ENCODE measurements around the gene APOBEC3H. TPM values are rescaled to one million over a fixed set of nuclear protein-coding genes. Genes with fewer than 3 reads are reported as not detected.
"Not testable (repeated sequence)": the region's sequence is repeated elsewhere in the genome, so short reads cannot be mapped to it uniquely, and the experiment has no call there.

The APOBEC3H gene
- total and polyA plus RNA-seq, 4 donors = 0.57 to 1.2 TPM; not detected in 2

DNA sequence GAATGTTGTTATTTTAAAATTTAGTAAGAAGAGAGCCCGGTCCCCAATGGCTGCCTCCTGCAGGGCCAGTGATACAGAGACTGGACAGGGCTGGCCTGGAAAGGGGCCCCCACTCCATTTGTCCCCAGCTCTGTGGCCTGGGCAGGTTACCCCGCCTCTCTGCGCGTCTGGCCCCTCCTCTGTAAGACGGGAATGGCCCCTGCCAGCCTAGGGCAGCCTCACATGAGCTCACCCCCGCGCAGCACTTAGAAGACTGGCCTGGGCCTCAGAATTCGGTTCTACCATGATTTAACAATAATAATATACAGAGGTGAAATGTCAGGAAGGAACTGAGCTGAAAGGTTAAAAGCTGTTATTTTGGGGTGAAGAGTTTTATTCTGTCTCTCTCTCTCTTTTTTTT lies 18.7 kb upstream of the APOBEC3H start:
- ATAC-seq (ENCODE audit: insufficient read depth, low FRiP score) = no peak
- no peak overlapping the region for H3K4me3 ChIP-seq

DNA sequence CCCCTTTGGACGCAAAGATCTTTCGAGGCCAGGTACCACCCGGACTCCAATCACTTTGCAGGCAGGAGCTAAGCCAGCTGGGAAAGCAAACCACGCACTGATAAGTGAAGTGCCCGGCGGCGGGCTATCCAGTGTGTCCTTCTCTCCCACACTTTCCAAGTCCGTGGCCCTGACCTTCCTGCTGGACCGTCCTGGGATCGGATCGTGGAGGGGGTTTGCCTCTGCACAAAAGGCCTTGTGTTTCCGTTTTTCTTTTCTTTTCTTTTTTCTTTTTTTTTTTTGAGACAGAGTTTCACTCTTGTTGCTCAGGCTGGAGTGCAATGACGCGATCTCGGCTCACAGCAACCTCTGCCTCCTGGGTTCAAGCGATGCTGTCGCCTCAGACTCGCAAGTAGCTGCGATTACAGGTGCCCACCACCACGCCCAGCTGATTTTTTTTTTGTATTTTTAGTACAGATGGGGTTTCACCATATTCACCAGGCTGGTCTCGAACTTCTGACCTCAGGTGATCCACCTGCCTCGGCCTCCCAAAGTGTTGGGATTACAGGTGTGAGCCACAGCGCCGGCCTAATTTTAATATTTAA lies 17.9 kb upstream of the APOBEC3H start:
- not testable (repeated sequence) for DNase-seq; ATAC-seq (ENCODE audit: insufficient read depth, low FRiP score); H3K4me1 ChIP-seq (ENCODE audit: control insufficient read depth in 5 of 5, insufficient read depth in 5 of 5, low read length in 5 of 5); H3K9me3 ChIP-seq (ENCODE audit: control insufficient read depth in 4 of 4, insufficient read depth in 3 of 4, low read length in 3 of 4); H3K27ac ChIP-seq (ENCODE audit: low read depth in 1 of 2, low read length in 1 of 2); H3K36me3 ChIP-seq (ENCODE audit: control insufficient read depth in 4 of 4, insufficient read depth in 4 of 4, low read length in 4 of 4); H3K9ac ChIP-seq (ENCODE audit: insufficient read depth in 1 of 2, low read length in 2 of 2); H3K27me3 ChIP-seq (ENCODE audit: control insufficient read depth in 3 of 3, insufficient read depth in 3 of 3, low read length in 2 of 3); H3K4me3 ChIP-seq
- 91 to 94% methylated on average over 21 to 22 of the region's 24 CpGs for WGBS, 2 donors

More for the DNA sequence above, 18.7 kb upstream of the APOBEC3H start:
- H3K27ac ChIP-seq (ENCODE audit: low read depth in 1 of 2, low read length in 1 of 2) = no peak overlapping the region
- H3K36me3 ChIP-seq (ENCODE audit: control insufficient read depth in 4 of 4, insufficient read depth in 4 of 4, low read length in 4 of 4) = peaks cover 0 to 3% (median 1%) of the 10 kb centered on the region in 4 donors
- 88 to 99% methylated on average over 8 of the region's 8 CpGs for WGBS, 2 donors
- no peak overlapping the region for H3K9ac ChIP-seq (ENCODE audit: insufficient read depth in 1 of 2, low read length in 2 of 2)
- no peak for DNase-seq
- no peaks in the 10 kb centered on the region for H3K27me3 ChIP-seq (ENCODE audit: control insufficient read depth in 3 of 3, insufficient read depth in 3 of 3, low read length in 2 of 3)
- no peaks in the 10 kb centered on the region for H3K9me3 ChIP-seq (ENCODE audit: control insufficient read depth in 4 of 4, insufficient read depth in 3 of 4, low read length in 3 of 4)
- no peak for TF ChIP-seq CTCF (IDR thresholded peaks at IDR 0.05; ENCODE audit: control extremely low read depth, extremely low read depth)
- peaks cover 0 to 6% (median 0%) of the 10 kb centered on the region in 5 donors for H3K4me1 ChIP-seq (ENCODE audit: control insufficient read depth in 5 of 5, insufficient read depth in 5 of 5, low read length in 5 of 5)

GRCh38 chr22:39080052-39080762 lies 16.8 kb upstream of the APOBEC3H start:
- Histone ChIP-seq H3K4me3 (no peak overlapping the region), H3K36me3 (ENCODE audit: control insufficient read depth in 4 of 4, insufficient read depth in 4 of 4, low read length in 4 of 4) (peaks cover 0 to 3% (median 1%) of the 10 kb centered on the region in 4 donors), H3K9ac (ENCODE audit: insufficient read depth in 1 of 2, low read length in 2 of 2) (no peak overlapping the region), H3K27ac (ENCODE audit: low read depth in 1 of 2, low read length in 1 of 2) (no peak overlapping the region), H3K9me3 (ENCODE audit: control insufficient read depth in 4 of 4, insufficient read depth in 3 of 4, low read length in 3 of 4) (no peaks in the 10 kb centered on the region), H3K27me3 (ENCODE audit: control insufficient read depth in 3 of 3, insufficient read depth in 3 of 3, low read length in 2 of 3) (no peaks in the 10 kb centered on the region), H3K4me1 (ENCODE audit: control insufficient read depth in 5 of 5, insufficient read depth in 5 of 5, low read length in 5 of 5) (peaks cover 0 to 6% (median 0%) of the 10 kb centered on the region in 5 donors)
- WGBS, 2 donors = 82% methylated on average over 9 of the region's 9 CpGs
- ATAC-seq (ENCODE audit: insufficient read depth, low FRiP score) (no peak), DNase-seq (no peak)
- TF ChIP-seq CTCF (IDR thresholded peaks at IDR 0.05; ENCODE audit: control extremely low read depth, extremely low read depth) = no peak

DNA sequence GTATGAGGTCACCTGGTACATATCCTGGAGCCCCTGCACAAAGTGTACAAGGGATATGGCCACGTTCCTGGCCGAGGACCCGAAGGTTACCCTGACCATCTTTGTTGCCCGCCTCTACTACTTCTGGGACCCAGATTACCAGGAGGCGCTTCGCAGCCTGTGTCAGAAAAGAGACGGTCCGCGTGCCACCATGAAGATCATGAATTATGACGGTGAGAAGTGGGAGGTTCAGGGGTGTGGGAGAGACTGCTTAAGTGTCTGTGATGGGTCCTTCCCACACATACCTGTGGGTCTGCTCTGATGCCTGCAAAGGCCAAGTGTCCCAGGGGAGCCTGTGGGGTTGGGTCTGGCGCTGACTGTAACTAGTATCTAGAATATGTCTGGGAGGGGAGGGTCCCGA lies 16.0 kb upstream of the APOBEC3H start:
- DNase-seq = no peak
- no peak for TF ChIP-seq CTCF (IDR thresholded peaks at IDR 0.05; ENCODE audit: control extremely low read depth, extremely low read depth)
- Histone ChIP-seq H3K9me3 (ENCODE audit: control insufficient read depth in 4 of 4, insufficient read depth in 3 of 4, low read length in 3 of 4) (no peaks in the 10 kb centered on the region), H3K27ac (ENCODE audit: low read depth in 1 of 2, low read length in 1 of 2) (no peak overlapping the region), H3K4me1 (ENCODE audit: control insufficient read depth in 5 of 5, insufficient read depth in 5 of 5, low read length in 5 of 5) (peaks cover 0 to 6% (median 0%) of the 10 kb centered on the region in 5 donors), H3K36me3 (ENCODE audit: control insufficient read depth in 4 of 4, insufficient read depth in 4 of 4, low read length in 4 of 4) (peaks cover 0 to 3% (median 1%) of the 10 kb centered on the region in 4 donors), H3K4me3 (no peak overlapping the region), H3K27me3 (ENCODE audit: control insufficient read depth in 3 of 3, insufficient read depth in 3 of 3, low read length in 2 of 3) (no peaks in the 10 kb centered on the region), H3K9ac (ENCODE audit: insufficient read depth in 1 of 2, low read length in 2 of 2) (no peak overlapping the region)
- ATAC-seq (ENCODE audit: insufficient read depth, low FRiP score) = no peak
- 89 to 97% methylated on average over 12 of the region's 12 CpGs for WGBS, 2 donors
